Nephron progenitor cell (in vitro differentiated cells): ENCODE results near the gene SV2C.

Source experiments
- DNase-seq: peaks from one replicate; pipeline ENCODE4 v3.0.0; 2021
- H3K27ac Mint-ChIP-seq: 2 replicates; pipeline ENCODE4 v1.8.0; 2021; ENCODE audit warnings: mild to moderate bottlenecking, moderate library complexity, mixed read lengths
- H3K27me3 Mint-ChIP-seq: 2 replicates; pipeline ENCODE4 v1.8.0; 2021; ENCODE audit warnings: mild to moderate bottlenecking, low read depth, mixed read lengths; ENCODE audit not compliant: poor library complexity
- H3K36me3 Mint-ChIP-seq: 2 replicates; pipeline ENCODE4 v1.8.0; 2021; ENCODE audit warnings: low read depth, mixed read lengths
- H3K4me1 Mint-ChIP-seq: 2 replicates; pipeline ENCODE4 v1.8.0; 2021; ENCODE audit warnings: mixed read lengths
- H3K4me3 Mint-ChIP-seq: 2 replicates; pipeline ENCODE4 v1.8.0; 2021; ENCODE audit warnings: mild to moderate bottlenecking, moderate library complexity, mixed read lengths
- H3K9me3 Mint-ChIP-seq: 2 replicates; pipeline ENCODE4 v1.8.0; 2021; ENCODE audit warnings: mild to moderate bottlenecking, moderate library complexity, mixed read lengths
- CTCF ChIP-seq: fragments of 200-600 bp; sonication (generic); IDR thresholded peaks from 2 replicates; pipeline ENCODE4 v1.5.0; 2021; ENCODE audit warnings: antibody characterized with exemption

SV2C gene

GRCh38 chr5:76050134-76050533, 33.0 kb upstream of the SV2C start:
- Mint-ChIP-seq H3K27ac (no peak overlapping the region), H3K4me3 (no peak overlapping the region), H3K4me1 (no peaks in the 10 kb centered on the region), H3K27me3 (peaks cover 15% of the 10 kb centered on the region), H3K9me3 (no peaks in the 10 kb centered on the region), H3K36me3 (no peaks in the 10 kb centered on the region)
- TF ChIP-seq CTCF, result no peak
- DNase-seq, result no peak

GRCh38 chr5:76062502-76063041, 20.6 kb upstream of the SV2C start:
- H3K4me1 Mint-ChIP-seq, result no peaks in the 10 kb centered on the region
- no peaks in the 10 kb centered on the region for H3K36me3 Mint-ChIP-seq
- DNase-seq, result no peak
- no peaks in the 10 kb centered on the region for H3K27me3 Mint-ChIP-seq
- H3K27ac Mint-ChIP-seq, result no peak overlapping the region
- H3K4me3 Mint-ChIP-seq, result no peak overlapping the region
- H3K9me3 Mint-ChIP-seq, result no peaks in the 10 kb centered on the region
- TF ChIP-seq CTCF, result no peak

- no peaks in the 10 kb centered on the region for H3K9me3 Mint-ChIP-seq
These were observed 17.9 kb upstream of the SV2C start for GRCh38 chr5:76065258-76065657.

GRCh38 chr5:76069061-76069735, 14.0 kb upstream of the SV2C start:
- TF ChIP-seq CTCF, result no peak
- no peak for DNase-seq
- H3K9me3 Mint-ChIP-seq, result no peaks in the 10 kb centered on the region
- no peaks in the 10 kb centered on the region for H3K36me3 Mint-ChIP-seq
- no peak overlapping the region for H3K27ac Mint-ChIP-seq
- no peaks in the 10 kb centered on the region for H3K4me1 Mint-ChIP-seq
- no peak overlapping the region for H3K4me3 Mint-ChIP-seq
- H3K27me3 Mint-ChIP-seq, result peaks cover 15% of the 10 kb centered on the region

More at GRCh38 chr5:76065258-76065657, 17.9 kb upstream of the SV2C start:
- no peaks in the 10 kb centered on the region for H3K27me3 Mint-ChIP-seq
- DNase-seq, result no peak
- H3K36me3 Mint-ChIP-seq, result no peaks in the 10 kb centered on the region
- no peaks in the 10 kb centered on the region for H3K4me1 Mint-ChIP-seq
- TF ChIP-seq CTCF, result no peak
- no peak overlapping the region for H3K27ac Mint-ChIP-seq
- no peak overlapping the region for H3K4me3 Mint-ChIP-seq

DNA sequence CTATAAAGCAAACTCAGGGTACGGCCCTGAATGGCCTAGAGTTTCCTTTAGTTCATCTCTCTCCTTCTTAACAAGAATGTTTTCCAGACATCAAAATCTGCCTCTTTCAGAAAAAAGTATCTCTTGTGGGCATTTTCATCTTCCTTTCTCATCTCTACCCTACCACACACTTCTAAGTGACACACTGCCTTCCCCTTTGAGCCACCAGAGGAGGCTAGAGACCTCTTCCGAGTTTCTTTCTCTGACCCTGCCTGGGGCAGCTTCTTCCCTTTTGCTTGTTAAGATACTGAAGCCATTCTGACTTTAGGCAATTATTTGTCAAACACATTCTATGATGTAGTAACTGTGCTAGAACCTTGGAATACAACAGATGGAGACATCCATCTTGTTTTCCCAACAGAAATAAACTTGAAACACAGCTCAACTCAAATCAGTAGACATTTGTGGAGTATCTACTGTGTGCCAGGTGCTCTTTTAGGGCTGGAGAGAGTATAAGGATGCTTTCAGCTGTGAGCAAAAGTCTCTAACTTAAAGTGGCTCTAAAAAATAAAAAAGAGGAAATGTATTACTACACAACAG, 8.6 kb upstream of the SV2C start:
- no peak overlapping the region for H3K4me3 Mint-ChIP-seq
- TF ChIP-seq CTCF, result peak; percentile 75
- H3K27me3 Mint-ChIP-seq, result peaks cover 67% of the 10 kb centered on the region
- H3K9me3 Mint-ChIP-seq, result no peaks in the 10 kb centered on the region
- H3K36me3 Mint-ChIP-seq, result no peaks in the 10 kb centered on the region
- peak; percentile 18 for DNase-seq
- H3K27ac Mint-ChIP-seq, result no peak overlapping the region
- H3K4me1 Mint-ChIP-seq, result no peaks in the 10 kb centered on the region
